ENCODE results near the gene BIRC6.
"Not testable (repeated sequence)": the region's sequence is repeated elsewhere in the genome, so short reads cannot be mapped to it uniquely, and the experiment has no call there.

The BIRC6 gene

GRCh38 chr2:32522770-32523169 is 165.9 kb downstream of the BIRC6 start:
- no peak for DNase-seq

- DNase-seq: no peak
These were observed 166.9 kb downstream of the BIRC6 start for GRCh38 chr2:32523686-32524085.

DNA sequence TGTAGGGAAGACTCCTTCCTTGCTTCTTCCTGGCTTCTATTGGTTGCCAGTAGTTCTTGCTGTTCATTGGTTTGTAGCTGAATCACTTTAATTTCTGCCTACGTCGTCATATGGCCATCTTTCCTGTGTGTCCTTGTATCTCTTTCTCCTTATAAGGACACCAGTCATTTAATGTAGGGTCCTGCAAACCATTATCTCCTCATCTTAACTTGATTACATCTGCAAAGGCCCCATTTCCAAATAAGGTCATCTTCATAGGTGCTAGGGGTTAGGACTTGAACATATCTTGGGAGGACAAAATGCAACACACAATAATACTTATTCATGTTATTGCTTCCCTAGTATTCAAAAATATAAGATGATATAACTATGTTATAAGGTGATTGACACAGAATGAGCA is 175.5 kb downstream of the BIRC6 start:
- DNase-seq: no peak

- no peak for DNase-seq
These were observed 176.1 kb downstream of the BIRC6 start for GRCh38 chr2:32532961-32533360.

DNA sequence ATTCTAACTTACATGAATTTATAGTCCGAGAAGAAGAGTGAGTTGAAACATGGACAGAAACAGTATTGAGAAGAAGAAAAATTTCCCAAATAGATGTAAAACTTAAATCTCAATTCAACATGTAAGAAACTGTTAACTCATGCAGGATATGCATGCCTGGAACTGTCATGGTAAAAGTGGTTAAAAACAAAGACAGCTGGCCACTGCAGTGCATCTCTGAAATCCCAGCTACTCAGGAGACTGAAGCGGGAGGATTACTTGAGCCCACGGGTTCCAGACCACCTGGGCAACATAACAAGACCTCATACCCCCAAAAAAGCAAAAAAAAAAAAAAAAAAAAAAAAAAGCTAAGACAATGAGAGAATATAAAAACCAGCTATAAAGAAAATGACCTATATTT is 178.0 kb downstream of the BIRC6 start:
- DNase-seq: no peak

DNA sequence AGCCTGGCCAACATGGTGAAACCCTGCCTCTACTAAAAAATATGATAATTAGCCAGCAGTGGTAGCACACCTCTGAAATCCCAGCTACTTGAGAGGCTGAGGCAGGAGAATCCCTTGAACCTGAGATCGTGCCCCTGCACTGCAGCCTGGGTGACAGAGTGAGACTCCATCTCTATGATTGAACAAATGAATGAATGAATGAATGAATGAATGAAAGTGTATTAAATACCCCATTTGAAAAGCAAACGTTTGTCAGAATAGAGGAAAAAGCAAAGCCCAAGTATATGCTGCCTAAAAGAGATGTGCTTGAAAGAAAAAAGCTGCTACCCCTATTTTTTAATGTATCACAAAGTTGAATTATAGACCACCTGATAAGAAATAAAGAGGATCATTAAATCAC is 181.9 kb downstream of the BIRC6 start:
- no peak for DNase-seq

GRCh38 chr2:32552483-32552882 is 195.7 kb downstream of the BIRC6 start:
- not testable (repeated sequence) for DNase-seq

GRCh38 chr2:32553829-32554432 is 197.1 kb downstream of the BIRC6 start:
- DNase-seq: peak; percentile 15

- DNase-seq: no peak
These were observed 201.7 kb downstream of the BIRC6 start for GRCh38 chr2:32558492-32558891.

DNA sequence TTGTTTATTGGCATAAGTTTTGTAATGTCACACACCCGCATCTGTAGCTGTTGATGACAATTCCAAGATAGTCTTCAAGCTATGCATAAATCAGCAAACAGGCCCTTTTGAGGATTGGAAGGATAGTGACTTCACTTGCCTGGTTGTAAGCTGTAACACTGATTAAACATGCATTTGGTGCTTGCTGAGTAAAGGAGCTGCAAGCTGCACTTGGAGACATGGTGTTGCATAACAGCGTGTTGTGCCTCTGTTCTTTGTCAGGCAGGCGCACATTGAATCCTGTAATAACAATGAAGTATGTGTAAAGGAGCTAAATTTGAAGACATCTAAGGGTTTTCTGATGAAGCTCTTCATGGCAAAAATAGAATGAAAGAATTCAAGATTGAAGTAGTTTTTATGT is 202.3 kb downstream of the BIRC6 start:
- no peak for DNase-seq

- DNase-seq: no peak
These were observed 206.1 kb downstream of the BIRC6 start for GRCh38 chr2:32562906-32563305.

GRCh38 chr2:32564417-32565035 is 207.7 kb downstream of the BIRC6 start:
- no peak for DNase-seq

DNA sequence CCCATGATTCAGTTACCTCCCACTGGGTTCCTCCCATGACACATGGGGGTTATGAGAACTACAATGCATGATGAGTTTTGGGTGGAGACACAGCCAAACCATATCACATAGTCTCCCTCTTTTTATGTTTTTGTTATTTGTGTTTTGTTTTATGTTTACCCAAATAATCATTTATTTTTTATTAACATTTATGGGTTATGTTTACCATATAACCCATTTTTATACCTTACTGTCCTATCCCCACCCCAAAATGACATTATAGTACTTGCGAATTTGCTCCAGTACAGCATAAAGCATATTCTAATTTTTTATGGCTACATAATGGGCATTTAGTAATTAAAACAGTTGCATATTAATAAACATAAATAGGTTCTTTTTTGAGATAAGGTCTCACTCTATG is 209.1 kb downstream of the BIRC6 start:
- no peak for DNase-seq

- no peak for DNase-seq
These were observed 215.2 kb downstream of the BIRC6 start for GRCh38 chr2:32572030-32572429.

GRCh38 chr2:32572737-32573136 is 215.9 kb downstream of the BIRC6 start:
- no peak for DNase-seq

GRCh38 chr2:32591669-32592463 is 235.0 kb downstream of the BIRC6 start:
- DNase-seq: no peak

DNA sequence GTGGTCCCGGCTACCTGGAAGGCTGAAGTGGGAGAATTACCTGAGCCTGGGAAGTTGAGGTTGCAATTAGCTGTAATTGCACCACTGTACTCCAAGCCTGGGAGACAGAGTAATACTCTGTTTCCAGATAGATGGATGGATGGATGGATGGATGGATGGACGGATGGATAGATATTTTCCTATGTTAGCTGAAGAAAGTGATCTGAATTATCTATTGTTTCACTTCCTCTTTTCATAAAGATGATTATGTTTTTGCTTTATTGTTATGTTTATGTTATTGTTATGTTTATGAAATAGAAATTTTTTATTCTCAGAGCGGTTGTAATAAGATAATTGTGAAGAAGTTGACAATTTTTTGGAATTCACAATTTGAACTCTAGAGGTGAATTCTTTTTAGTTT is 237.8 kb downstream of the BIRC6 start:
- DNase-seq: no peak

- DNase-seq: no peak
These were observed 254.5 kb downstream of the BIRC6 start for GRCh38 chr2:32611366-32611765.

DNA sequence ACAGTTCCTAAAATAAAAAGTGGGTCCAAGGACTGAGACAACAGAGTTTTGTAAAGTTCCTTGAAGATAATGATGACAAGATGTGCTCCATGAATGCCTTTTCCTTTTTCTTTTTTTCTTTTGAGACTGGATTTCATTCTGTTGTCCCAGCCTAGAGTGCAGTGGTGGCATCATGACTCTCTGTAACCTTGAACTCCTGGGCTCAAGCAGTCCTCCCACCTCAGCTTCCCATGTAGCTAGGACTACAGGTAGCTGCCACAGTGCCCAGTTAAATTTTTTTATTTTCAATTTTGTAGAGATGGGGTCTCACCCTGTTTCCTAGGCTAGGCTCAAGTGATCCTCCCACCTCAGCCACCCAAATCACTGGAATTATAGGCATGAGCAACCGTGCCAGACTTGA is 254.9 kb downstream of the BIRC6 start:
- no peak for DNase-seq

DNA sequence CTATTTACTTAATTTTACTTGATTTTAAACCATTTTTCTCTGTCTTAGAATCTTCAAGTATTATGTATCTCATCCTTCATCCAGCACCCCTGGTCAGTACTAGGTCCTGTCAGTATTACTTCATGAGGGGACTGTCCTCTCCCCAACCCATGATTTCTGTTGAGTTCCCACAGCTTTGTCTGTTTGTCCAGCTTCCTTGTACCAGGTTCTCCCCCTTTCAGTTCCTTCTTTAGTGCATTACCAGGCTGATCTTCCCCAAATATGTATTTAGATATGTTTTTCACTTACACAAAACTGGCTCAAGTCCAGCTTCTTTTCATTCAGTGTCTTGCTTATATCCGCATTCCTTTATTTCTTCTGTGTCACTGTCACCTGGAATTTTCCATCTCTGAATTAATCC is 257.3 kb downstream of the BIRC6 start:
- no peak for DNase-seq

- DNase-seq: no peak
These were observed 260.9 kb downstream of the BIRC6 start for GRCh38 chr2:32617599-32618189.

DNA sequence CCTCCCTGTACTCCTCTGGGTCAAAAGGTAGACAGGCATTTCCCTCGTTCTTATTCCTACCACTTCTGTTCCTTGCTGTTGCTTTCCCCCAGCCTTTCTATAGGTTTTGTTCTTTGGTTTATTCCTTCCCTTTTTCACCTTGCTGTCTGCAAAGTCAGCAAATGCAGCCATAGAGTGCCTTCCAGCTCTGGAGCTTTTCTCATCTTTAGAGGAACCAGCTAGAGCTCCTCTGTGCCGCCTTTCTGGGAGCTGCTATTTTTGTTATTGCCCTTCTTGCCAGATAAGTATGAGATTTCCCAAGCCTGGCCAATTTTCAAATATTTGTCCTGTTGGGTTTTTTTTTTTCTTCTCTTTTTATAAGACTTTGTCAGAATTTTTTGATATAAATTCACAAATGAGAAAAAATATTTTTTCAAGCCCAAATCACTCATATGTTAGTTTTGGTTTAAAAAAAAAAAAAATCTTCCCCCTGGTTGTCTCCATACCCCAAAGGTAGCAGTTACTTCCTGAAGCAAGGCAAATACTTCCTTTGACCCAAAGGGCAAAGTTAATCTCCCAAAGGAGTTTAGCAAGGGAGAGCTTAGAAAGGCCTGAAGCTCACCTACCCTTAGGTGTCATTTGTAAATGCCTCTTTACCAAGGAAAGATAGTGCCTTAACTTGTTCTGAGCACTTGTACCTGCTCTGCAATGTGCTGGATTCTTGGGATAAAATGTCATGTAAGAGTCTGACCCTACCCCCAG is 265.9 kb downstream of the BIRC6 start:
- no peak for DNase-seq

DNA sequence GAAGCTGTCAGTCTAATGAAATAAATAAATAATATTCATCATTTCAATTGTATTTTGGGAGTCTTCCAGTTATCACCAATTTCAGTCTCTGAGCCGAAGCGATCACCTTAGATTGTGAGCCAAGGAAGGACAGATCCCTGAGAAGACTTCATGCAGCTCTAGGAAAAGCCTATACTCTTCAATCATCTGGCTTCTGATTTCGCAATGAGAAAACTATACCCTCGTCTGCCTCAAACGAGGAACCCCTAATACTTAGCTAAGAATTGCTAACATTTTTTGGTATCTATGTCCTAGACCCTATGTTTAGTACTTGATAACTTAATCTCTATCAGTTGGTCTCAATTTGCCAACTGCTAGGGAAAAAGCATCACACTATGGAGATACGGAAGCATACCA is 266.5 kb downstream of the BIRC6 start:
- no peak for DNase-seq
